HG02759 (cell line): ENCODE data around the gene SLC38A3.
A peak's percentile ranks its signal among the peaks of the same experiment; 100 is the strongest.
"Not testable (repeated sequence)": the region's sequence is repeated elsewhere in the genome, so short reads cannot be mapped to it uniquely, and the experiment has no call there.

ENCODE experiments used
- ATAC-seq: cut with Tn5 transposase; IDR thresholded peaks from one replicate; pipeline ENCODE4 v1.9.1; 2021; ENCODE audit warnings: mild to moderate bottlenecking, moderate library complexity; ENCODE audit not compliant: unreplicated experiment

The SLC38A3 gene

GRCh38 chr3:50246517-50246954, 41.5 kb downstream of the SLC38A3 start:
- peak; percentile 58 for ATAC-seq

GRCh38 chr3:50248387-50248786, 43.3 kb downstream of the SLC38A3 start:
- ATAC-seq: no peak

GRCh38 chr3:50249457-50249856, 44.4 kb downstream of the SLC38A3 start:
- ATAC-seq: no peak

- no peak for ATAC-seq
Observed at GRCh38 chr3:50250514-50250913, 45.4 kb downstream of the SLC38A3 start.

GRCh38 chr3:50251220-50251619, 46.1 kb downstream of the SLC38A3 start:
- no peak for ATAC-seq

GRCh38 chr3:50254577-50255250, 49.6 kb downstream of the SLC38A3 start:
- ATAC-seq: no peak

GRCh38 chr3:50255251-50255615, 50.2 kb downstream of the SLC38A3 start:
- ATAC-seq: no peak

GRCh38 chr3:50256978-50257890, 52.2 kb downstream of the SLC38A3 start:
- ATAC-seq: no peak

- no peak for ATAC-seq
Observed at GRCh38 chr3:50258029-50258680, 53.1 kb downstream of the SLC38A3 start.

GRCh38 chr3:50258979-50259378, 53.9 kb downstream of the SLC38A3 start:
- ATAC-seq: no peak

- ATAC-seq: peak; percentile 27
Observed at GRCh38 chr3:50259432-50260026, 54.5 kb downstream of the SLC38A3 start.

GRCh38 chr3:50260027-50260941, 55.2 kb downstream of the SLC38A3 start:
- peak; percentile 90 for ATAC-seq

GRCh38 chr3:50260942-50261441, 55.9 kb downstream of the SLC38A3 start:
- no peak for ATAC-seq

- ATAC-seq: no peak
Observed at GRCh38 chr3:50261505-50261904, 56.4 kb downstream of the SLC38A3 start.

- ATAC-seq: not testable (repeated sequence)
Observed at GRCh38 chr3:50262200-50262599, 57.1 kb downstream of the SLC38A3 start.

- ATAC-seq: no peak
Observed at GRCh38 chr3:50262778-50263177, 57.7 kb downstream of the SLC38A3 start.

- ATAC-seq: no peak
Observed at GRCh38 chr3:50263478-50264382, 58.7 kb downstream of the SLC38A3 start.

GRCh38 chr3:50264383-50264963, 59.4 kb downstream of the SLC38A3 start:
- ATAC-seq: no peak
